Aorta (tissue), 5 donors: ENCODE measurements around the gene MNAT1. TPM values are rescaled to one million over a fixed set of nuclear protein-coding genes. Genes with fewer than 3 reads are reported as not detected.
"Not testable (repeated sequence)": the region's sequence is repeated elsewhere in the genome, so short reads cannot be mapped to it uniquely, and the experiment has no call there.

Experiments used
- ATAC-seq: fragments of 200-7000 bp; cut with Tn5 transposase; one replicate; pipeline ENCODE4 v1.9.1; 2022; ENCODE audit warnings: moderate library complexity; ENCODE audit not compliant: low FRiP score
- DNase-seq, 2 donors: peaks; one replicate each; pipeline ENCODE4 v3.0.0-alpha.2; 2020
- H3K27ac ChIP-seq, 2 donors: one replicate each; pipeline ENCODE4 v1.5.1; 2013; ENCODE audit warnings: low read length in 2 of 2, mild to moderate bottlenecking in 2 of 2, moderate library complexity in 2 of 2, control low read depth in 1 of 2, inconsistent platforms in 1 of 2, low read depth in 1 of 2
- H3K27me3 ChIP-seq, 2 donors: one replicate each; pipeline ENCODE4 v1.6.1; 2013; ENCODE audit warnings: control low read depth in 1 of 2, low read length in 1 of 2, mild to moderate bottlenecking in 1 of 2, moderate library complexity in 1 of 2; ENCODE audit not compliant: insufficient read depth in 2 of 2, control insufficient read depth in 1 of 2
- H3K36me3 ChIP-seq, 2 donors: one replicate each; pipeline ENCODE4 v1.6.1; 2013; ENCODE audit warnings: control low read depth in 1 of 2, low read length in 1 of 2, mild to moderate bottlenecking in 1 of 2; ENCODE audit not compliant: insufficient read depth in 2 of 2, control insufficient read depth in 1 of 2
- H3K4me1 ChIP-seq, 2 donors: one replicate each; pipeline ENCODE4 v1.6.1; 2013; ENCODE audit warnings: low read length in 2 of 2, control low read depth in 1 of 2, mild to moderate bottlenecking in 1 of 2, moderate library complexity in 1 of 2; ENCODE audit not compliant: insufficient read depth in 2 of 2, control insufficient read depth in 1 of 2
- H3K4me3 ChIP-seq, 2 donors: one replicate each; pipeline ENCODE4 v1.5.1; 2013; ENCODE audit warnings: low read length in 2 of 2, control low read depth in 1 of 2, mild to moderate bottlenecking in 1 of 2
- H3K9me3 ChIP-seq: one replicate; pipeline ENCODE4 v1.6.1; 2013; ENCODE audit warnings: mild to moderate bottlenecking, low read length; ENCODE audit not compliant: control insufficient read depth
- WGBS, 2 donors: extraction: QIAGEN DNeasy Blood & Tissue Kit; methylation state at CpG; one replicate each; pipeline ENCODE4 v1.1.7; 2013; 5-methylcytosine and 5-hydroxymethylcytosine counted together
- intact Hi-C, 2 donors: fragments of 100-400 bp; cut with DNase I; formaldehyde crosslinking; loops; one replicate each; pipeline versions ENCODE4 v1.14.2 to v1.15.0; 2022
- polyA plus RNA-seq, 2 donors: library from polyadenylated mRNA; stranded (reverse); fragments of 200-250 nt; gene quantifications; one replicate each; pipeline ENCODE4 v1.2.3, GENCODE V29; 2013
- total RNA-seq, 2 donors: library from RNA; stranded (reverse); fragmentation: NEBNext Ultra II Directional; extraction: Animal tissue kit (Norgen Biotek cat#: 25700); gene quantifications; one replicate each; pipeline ENCODE4 v1.2.1, GENCODE V29; 2021
- donor health status: healthy with polysubstance abuse.
- donor health status: Bipolar disorder and iron deficiency.
- donor health status: DM: no; HTN: no; CAD: no.
- donor health status: DM: no; HTN: no; CAD: no.
- donor health status: DM: yes; HTN: yes; CAD: no.

Gene MNAT1
- total and polyA plus RNA-seq, 4 donors, result 23.7 to 41.1 (median 32.0) TPM

DNA sequence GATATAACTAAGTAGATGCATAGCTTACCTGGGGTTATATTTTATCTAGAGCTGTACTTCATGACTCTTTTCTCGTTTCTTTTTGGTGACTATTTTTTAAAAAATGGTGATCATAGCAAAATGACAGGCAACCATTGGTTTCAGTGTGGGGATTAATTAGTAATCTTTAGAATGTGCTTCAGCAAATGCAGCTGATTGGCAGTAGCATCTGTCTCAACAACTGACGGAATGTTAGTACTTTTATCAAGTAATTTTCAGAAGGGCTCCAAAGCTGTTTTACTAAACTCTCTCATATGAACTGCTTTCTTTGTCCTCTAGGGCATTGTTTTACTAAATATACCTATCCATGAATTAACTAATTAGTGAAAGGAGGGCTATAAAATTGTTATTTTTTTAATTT is 128.7 kb downstream of the MNAT1 start:
- WGBS, 2 donors, result 89 to 95% methylated on average over 2 of the region's 2 CpGs
- Histone ChIP-seq H3K9me3 (no peaks in the 10 kb centered on the region), H3K27me3 (no peaks in the 10 kb centered on the region), H3K27ac (no peak overlapping the region), H3K4me1 (peaks cover 0 to 3% of the 10 kb centered on the region in 2 donors), H3K36me3 (no peaks in the 10 kb centered on the region), H3K4me3 (no peak overlapping the region)
- no peak for ATAC-seq
- intact Hi-C loops, result no loop called here
- no peak for DNase-seq

DNA sequence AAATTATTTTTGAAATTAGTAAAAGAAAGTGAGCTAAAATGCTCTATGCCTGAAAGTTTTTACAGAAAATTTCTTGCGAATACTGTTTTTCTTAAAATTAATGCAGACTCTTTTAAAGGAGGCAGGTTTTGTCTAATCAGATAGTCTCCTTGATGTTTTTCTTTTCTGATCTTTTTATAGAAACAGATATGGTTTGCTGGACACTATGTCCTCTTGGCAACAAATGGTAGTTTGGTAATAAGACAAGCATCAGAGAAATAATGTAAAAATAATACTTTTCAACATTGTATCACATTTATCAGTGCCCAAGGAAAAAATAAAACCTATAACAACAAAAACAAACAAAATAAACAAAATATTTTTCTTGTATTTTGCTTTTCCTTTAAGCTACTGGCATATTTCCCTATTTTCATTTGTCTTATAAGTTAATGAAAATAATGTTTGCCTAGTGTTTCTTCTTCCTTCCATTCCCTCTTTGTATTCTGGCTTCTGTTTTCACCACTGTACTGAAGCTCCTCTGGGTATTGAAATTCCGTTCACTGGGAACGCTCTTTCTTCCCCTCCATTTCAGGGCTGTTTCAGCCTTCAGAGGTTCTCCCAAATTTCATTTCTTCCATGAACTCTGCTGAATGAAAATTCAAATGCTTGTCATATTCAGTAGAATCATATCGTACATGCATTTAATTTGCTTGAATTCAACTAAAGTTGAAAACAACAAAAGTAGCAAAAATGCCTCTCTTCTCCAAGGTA is 131.0 kb downstream of the MNAT1 start:
- no peaks in the 10 kb centered on the region for H3K9me3 ChIP-seq
- ATAC-seq (no peak), DNase-seq (no peak)
- H3K27ac ChIP-seq, result peak overlapping the region in 1 of 2 donors; percentile 57
- no peak overlapping the region for H3K4me3 ChIP-seq
- peaks cover 0 to 3% of the 10 kb centered on the region in 2 donors for H3K4me1 ChIP-seq
- no peaks in the 10 kb centered on the region for H3K36me3 ChIP-seq
- intact Hi-C loops, result no loop called here
- 23 to 29% methylated on average over 4 of the region's 4 CpGs for whole genome bisulfite sequencing, 2 donors
- no peaks in the 10 kb centered on the region for H3K27me3 ChIP-seq

DNA sequence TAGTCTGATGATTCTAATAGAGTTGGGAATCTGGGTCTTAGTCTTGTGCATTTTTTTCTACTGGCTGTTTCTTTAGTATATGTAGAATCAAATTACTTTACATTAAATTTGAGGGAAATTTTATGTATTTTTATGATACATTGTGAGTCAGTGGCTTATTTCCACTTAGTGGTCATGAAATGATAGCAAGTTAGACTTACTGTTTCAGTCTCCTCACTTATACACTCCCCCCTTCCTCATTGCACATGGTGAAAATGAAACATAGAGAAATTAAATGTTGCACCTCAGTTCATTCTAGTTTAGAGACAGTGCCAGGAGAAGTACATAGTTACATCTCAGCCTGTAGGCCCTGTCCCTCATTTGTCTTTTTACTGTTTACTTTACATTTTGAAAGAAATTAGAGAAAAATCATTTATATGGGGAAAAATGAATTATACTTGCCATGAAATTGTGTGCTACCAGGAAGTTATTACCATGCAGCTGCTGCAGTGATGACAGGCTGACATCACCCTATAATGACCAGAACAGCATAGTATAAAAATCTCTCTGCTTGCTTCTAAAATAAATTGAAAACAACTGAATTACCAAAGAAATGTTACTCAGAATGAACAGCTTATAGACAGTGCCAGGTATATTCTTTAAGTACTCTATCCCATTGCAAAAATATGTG is 133.1 kb downstream of the MNAT1 start:
- intact Hi-C loops, result no loop called here
- H3K27me3 ChIP-seq, result no peaks in the 10 kb centered on the region
- no peaks in the 10 kb centered on the region for H3K9me3 ChIP-seq
- peaks cover 0 to 3% of the 10 kb centered on the region in 2 donors for H3K4me1 ChIP-seq
- H3K4me3 ChIP-seq, result no peak overlapping the region
- H3K27ac ChIP-seq, result no peak overlapping the region
- no peaks in the 10 kb centered on the region for H3K36me3 ChIP-seq
- DNase-seq (no peak), ATAC-seq (no peak)

DNA sequence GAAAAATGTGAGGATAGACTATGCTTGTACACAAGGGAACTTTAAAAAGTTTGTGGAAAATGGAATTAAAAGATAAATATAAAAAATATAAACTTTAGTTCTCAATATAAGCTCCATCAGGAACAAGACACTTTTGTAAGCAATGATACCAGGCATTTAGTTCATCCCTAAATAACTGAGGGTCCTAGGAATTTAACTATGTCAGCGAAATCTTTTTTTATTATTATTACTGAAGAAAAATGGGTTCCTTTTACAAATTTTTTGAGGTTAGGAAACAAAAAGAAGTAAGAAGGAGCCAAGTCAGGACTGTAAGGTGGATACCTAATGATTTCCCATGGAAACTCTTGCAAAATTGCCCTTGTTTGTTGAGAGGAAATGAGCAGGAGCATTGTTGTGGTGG is 143.6 kb downstream of the MNAT1 start:
- intact Hi-C loops, result no loop called here
- Histone ChIP-seq H3K4me3 (no peak overlapping the region), H3K4me1 (peaks cover 2% of the 10 kb centered on the region in 2 donors), H3K36me3 (no peaks in the 10 kb centered on the region), H3K27me3 (no peaks in the 10 kb centered on the region), H3K27ac (no peak overlapping the region), H3K9me3 (no peaks in the 10 kb centered on the region)
- ATAC-seq (no peak), DNase-seq (no peak)
- 98% methylated on average over 1 of the region's 1 CpG for WGBS, 2 donors

DNA sequence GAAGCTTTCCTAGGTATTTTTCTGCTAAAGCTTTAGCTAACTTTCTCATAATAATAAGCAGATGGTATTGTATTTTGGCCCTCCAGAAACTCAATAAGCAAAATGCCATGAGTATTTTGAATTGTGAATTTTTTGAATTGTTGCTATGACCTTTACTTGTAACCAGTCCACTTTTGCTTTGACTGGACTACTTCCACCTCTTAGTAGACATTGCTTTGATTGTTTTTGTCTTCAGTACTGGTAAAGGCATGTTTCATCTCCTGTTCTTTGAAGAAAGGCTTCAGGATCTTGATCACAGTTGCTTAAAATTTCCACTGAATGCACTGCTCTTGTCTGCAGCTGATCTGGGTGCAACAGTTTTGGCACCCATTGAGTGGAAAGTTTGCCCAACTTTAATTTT is 144.0 kb downstream of the MNAT1 start:
- Histone ChIP-seq H3K4me3 (no peak overlapping the region), H3K36me3 (no peaks in the 10 kb centered on the region), H3K27me3 (no peaks in the 10 kb centered on the region), H3K9me3 (no peaks in the 10 kb centered on the region), H3K4me1 (peaks cover 2% of the 10 kb centered on the region in 2 donors), H3K27ac (no peak overlapping the region)
- ATAC-seq (no peak), DNase-seq (no peak)
- intact Hi-C loops, result no loop called here

DNA sequence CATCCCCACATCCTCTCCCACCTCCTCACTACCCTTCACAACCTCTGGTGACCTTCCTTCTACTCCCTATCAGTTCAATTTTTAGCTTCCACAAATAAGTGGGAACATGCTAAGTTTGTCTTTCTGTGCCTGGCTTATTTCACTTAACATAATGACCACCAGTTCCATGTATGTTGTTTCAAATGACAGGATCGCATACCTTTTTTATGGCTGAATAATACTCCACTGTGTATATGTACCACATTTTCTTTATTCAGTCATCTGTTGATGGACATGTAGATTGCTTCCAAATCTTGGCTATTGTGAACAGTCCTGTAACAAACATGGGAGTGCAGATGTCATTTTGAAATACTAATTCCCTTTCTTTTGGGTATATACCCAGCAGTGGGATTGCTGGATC is 147.7 kb downstream of the MNAT1 start:
- H3K27ac ChIP-seq, result no peak overlapping the region

DNA sequence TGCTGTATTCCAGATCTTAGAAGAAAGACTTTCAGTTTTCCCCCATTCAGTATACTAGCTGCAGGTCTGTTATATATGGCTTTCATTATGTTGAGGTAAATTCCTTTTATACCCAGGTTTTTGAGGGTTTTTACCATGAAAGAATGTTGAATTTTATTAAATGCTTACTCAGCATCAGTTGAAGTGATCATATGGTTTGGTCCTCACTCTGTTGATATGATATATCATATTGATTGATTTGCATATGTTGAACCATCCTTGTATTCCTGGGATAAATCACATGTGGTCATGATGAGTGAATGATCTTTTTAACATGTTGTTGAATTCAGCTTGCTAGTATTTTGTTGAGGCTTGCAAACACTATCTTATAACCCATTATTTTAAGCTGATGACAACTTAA is 149.6 kb downstream of the MNAT1 start:
- intact Hi-C loops, result no loop called here
- Histone ChIP-seq H3K4me1 (peaks cover 0 to 2% of the 10 kb centered on the region in 2 donors), H3K27me3 (no peaks in the 10 kb centered on the region), H3K9me3 (no peaks in the 10 kb centered on the region), H3K4me3 (no peak overlapping the region), H3K27ac (no peak overlapping the region), H3K36me3 (no peaks in the 10 kb centered on the region)
- DNase-seq (no peak), ATAC-seq (no peak)

More for the DNA sequence above, 147.7 kb downstream of the MNAT1 start:
- H3K4me3 ChIP-seq, result no peak overlapping the region
- intact Hi-C loops, result no loop called here
- no peaks in the 10 kb centered on the region for H3K36me3 ChIP-seq
- H3K4me1 ChIP-seq, result peaks cover 2% of the 10 kb centered on the region in 2 donors
- no peak for DNase-seq
- 95% methylated on average over 1 of the region's 1 CpG for WGBS, 2 donors
- no peak for ATAC-seq
- no peaks in the 10 kb centered on the region for H3K27me3 ChIP-seq
- H3K9me3 ChIP-seq, result no peaks in the 10 kb centered on the region

DNA sequence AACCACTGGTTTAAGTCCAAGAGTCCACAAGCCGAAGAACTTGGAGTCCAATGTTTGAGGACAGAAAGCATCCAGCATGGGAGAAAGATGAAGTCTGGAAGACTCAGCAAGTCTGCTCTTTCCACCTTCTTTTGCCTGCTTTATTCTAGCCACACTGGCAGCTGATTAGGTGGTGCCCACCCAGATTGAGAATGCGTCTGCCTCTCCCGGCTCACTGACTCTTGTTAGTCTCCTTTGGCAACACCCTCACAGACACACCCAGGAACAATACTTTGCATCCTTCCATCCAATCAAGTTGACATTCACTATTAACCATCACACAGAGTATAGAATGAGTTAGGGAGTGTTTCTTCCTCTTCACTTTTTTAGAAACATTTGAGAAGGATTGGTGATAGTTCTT is 156.1 kb downstream of the MNAT1 start:
- 92 to 95% methylated on average over 3 of the region's 3 CpGs for WGBS, 2 donors
- intact Hi-C loops, H3K27me3 ChIP-seq: not testable (repeated sequence)

DNA sequence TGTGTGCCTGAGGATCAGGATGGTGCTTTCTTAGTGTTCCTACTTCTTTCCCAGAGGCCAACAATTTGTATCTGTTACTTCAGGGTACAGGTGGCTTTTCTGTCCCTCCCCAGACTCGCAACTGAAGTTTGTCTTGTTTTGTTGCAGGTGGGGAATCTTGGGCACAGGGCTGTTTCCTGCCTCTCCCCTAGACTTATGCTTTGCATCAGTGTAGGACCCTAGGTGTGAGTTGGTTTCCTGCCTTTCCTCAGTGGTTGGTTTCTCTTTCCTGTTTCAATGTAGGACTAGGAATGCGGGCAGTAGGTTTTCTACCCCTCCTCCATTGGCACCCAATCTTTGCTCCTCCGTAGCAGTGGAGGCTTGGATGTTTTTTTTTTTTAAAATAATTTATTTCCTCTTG is 159.3 kb downstream of the MNAT1 start:
- ATAC-seq, result no peak
- H3K4me1 ChIP-seq, result no peaks in the 10 kb centered on the region
- H3K9me3 ChIP-seq, result no peaks in the 10 kb centered on the region
- H3K4me3 ChIP-seq, result no peak overlapping the region
- WGBS, 2 donors, result 74 to 78% methylated on average over 3 of the region's 3 CpGs
- no peaks in the 10 kb centered on the region for H3K36me3 ChIP-seq
- DNase-seq, result no peak
- no peaks in the 10 kb centered on the region for H3K27me3 ChIP-seq
- intact Hi-C loops, result no loop called here
- peak overlapping the region in 1 of 2 donors; percentile 3 for H3K27ac ChIP-seq

More for the DNA sequence above, 156.1 kb downstream of the MNAT1 start:
- DNase-seq, H3K4me1 ChIP-seq, H3K9me3 ChIP-seq, H3K27ac ChIP-seq, ATAC-seq, H3K4me3 ChIP-seq, H3K36me3 ChIP-seq: not testable (repeated sequence)
